Activated naive CD8-positive, alpha-beta T cell treated with anti-CD3 and anti-CD28 coated beads for 36 hours (primary cell): ENCODE measurements around the gene PTPN6. TPM values are rescaled to one million over a fixed set of nuclear protein-coding genes. Genes with fewer than 3 reads are reported as not detected.
"Not testable (repeated sequence)": the region's sequence is repeated elsewhere in the genome, so short reads cannot be mapped to it uniquely, and the experiment has no call there.

ENCODE experiments used
- DNase-seq: peaks from one replicate; pipeline ENCODE4 v3.0.0; 2021
- H3K27ac Mint-ChIP-seq: one replicate; pipeline ENCODE4 v1.8.0; 2022; ENCODE audit warnings: mild to moderate bottlenecking, moderate library complexity, mixed read lengths
- H3K27me3 Mint-ChIP-seq: one replicate; pipeline ENCODE4 v1.8.0; 2022; ENCODE audit warnings: mild to moderate bottlenecking, mixed read lengths
- H3K36me3 Mint-ChIP-seq: one replicate; pipeline ENCODE4 v1.8.0; 2021; ENCODE audit warnings: mild to moderate bottlenecking, mixed read lengths
- H3K4me1 Mint-ChIP-seq: one replicate; pipeline ENCODE4 v1.8.0; 2021; ENCODE audit warnings: mixed read lengths
- H3K4me3 Mint-ChIP-seq: one replicate; pipeline ENCODE4 v1.8.0; 2022; ENCODE audit warnings: mild to moderate bottlenecking, moderate library complexity, mixed read lengths
- H3K9me3 Mint-ChIP-seq: one replicate; pipeline ENCODE4 v1.8.0; 2022; ENCODE audit warnings: mixed read lengths
- total RNA-seq, 2 experiments: library from RNA; stranded (reverse); gene quantifications; one replicate each; pipeline ENCODE4 v1.2.3, GENCODE V29; 2021

The PTPN6 gene
- 100 to 1,000 TPM; 457 to 467 TPM for total RNA-seq

DNA sequence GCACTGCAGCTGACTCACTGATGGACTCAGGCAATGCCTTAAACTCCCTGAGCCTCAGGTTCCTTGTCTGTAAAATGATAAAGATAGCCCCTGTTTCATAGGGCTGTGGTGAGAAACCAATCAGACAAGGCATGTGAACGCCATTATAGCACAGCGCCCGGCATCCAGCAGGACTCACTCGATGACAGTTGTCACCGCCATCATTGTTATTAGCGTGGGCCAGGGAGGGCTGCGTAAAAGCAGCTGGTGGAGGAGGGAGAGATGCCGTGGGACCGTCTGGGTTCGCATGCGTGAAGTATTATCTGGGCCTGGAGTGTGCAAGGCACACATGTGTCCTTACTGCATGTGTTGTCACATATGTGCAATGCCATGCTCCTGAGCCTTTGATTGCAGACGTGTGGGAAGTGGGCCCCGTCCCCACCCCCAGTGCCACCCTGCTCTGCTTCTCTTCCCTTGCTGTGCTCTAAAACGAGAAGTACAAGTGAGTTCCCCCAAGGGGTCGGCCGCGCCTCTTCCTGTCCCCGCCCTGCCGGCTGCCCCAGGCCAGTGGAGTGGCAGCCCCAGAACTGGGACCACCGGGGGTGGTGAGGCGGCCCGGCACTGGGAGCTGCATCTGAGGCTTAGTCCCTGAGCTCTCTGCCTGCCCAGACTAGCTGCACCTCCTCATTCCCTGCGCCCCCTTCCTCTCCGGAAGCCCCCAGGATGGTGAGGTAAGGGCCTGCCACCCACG, at the start of gene PTPN6:
Gene PTPN6, plus strand, starts transcription at position 546 of the 730 bp plus-strand sequence. Its CDS starts 157 bp downstream, at position 703.
- Mint-ChIP-seq H3K4me1 (peaks cover 66% of the 10 kb centered on the region), H3K27ac (peak within 1 kb of the TSS; percentile 93), H3K27me3 (peaks cover 4% of the 10 kb centered on the region), H3K9me3 (no peaks in the 10 kb centered on the region), H3K4me3 (peak within 1 kb of the TSS; percentile 100), H3K36me3 (peaks cover 46% of the 10 kb centered on the region)
- DNase-seq, result peak; percentile 79

- H3K4me1 Mint-ChIP-seq, result peaks cover 12% of the 10 kb centered on the region
- H3K9me3 Mint-ChIP-seq, result no peaks in the 10 kb centered on the region
- no peak for DNase-seq
- no peak overlapping the region for H3K27ac Mint-ChIP-seq
- H3K36me3 Mint-ChIP-seq, result no peaks in the 10 kb centered on the region
- H3K4me3 Mint-ChIP-seq, result no peak overlapping the region
- H3K27me3 Mint-ChIP-seq, result no peaks in the 10 kb centered on the region
These were observed 48.7 kb upstream of the PTPN6 start for GRCh38 chr12:6902448-6902847.

- no peaks in the 10 kb centered on the region for H3K9me3 Mint-ChIP-seq
- H3K36me3 Mint-ChIP-seq, result no peaks in the 10 kb centered on the region
- no peaks in the 10 kb centered on the region for H3K27me3 Mint-ChIP-seq
- H3K4me1 Mint-ChIP-seq, result peaks cover 12% of the 10 kb centered on the region
- no peak for DNase-seq
- H3K4me3 Mint-ChIP-seq, result no peak overlapping the region
- no peak overlapping the region for H3K27ac Mint-ChIP-seq
These were observed 47.4 kb upstream of the PTPN6 start for GRCh38 chr12:6903722-6904121.

GRCh38 chr12:6904280-6905276, 46.6 kb upstream of the PTPN6 start, which contains the start of gene LRRC23:
Gene LRRC23, plus strand, starts transcription at chr12:6904822. Its CDS starts 812 bp downstream, at chr12:6905634.
- H3K27ac Mint-ChIP-seq, result no peak within 1 kb of the TSS
- peak; percentile 97 for DNase-seq
- H3K4me1 Mint-ChIP-seq, result peaks cover 10% of the 10 kb centered on the region
- H3K4me3 Mint-ChIP-seq, result no peak within 1 kb of the TSS
- no peaks in the 10 kb centered on the region for H3K36me3 Mint-ChIP-seq
- H3K9me3 Mint-ChIP-seq, result no peaks in the 10 kb centered on the region
- H3K27me3 Mint-ChIP-seq, result no peaks in the 10 kb centered on the region

- Mint-ChIP-seq H3K9me3 (no peaks in the 10 kb centered on the region), H3K4me3 (no peak overlapping the region), H3K27me3 (no peaks in the 10 kb centered on the region), H3K4me1 (peaks cover 2% of the 10 kb centered on the region), H3K27ac (no peak overlapping the region), H3K36me3 (no peaks in the 10 kb centered on the region)
- no peak for DNase-seq
These were observed 45.6 kb upstream of the PTPN6 start for GRCh38 chr12:6905414-6906040.

DNA sequence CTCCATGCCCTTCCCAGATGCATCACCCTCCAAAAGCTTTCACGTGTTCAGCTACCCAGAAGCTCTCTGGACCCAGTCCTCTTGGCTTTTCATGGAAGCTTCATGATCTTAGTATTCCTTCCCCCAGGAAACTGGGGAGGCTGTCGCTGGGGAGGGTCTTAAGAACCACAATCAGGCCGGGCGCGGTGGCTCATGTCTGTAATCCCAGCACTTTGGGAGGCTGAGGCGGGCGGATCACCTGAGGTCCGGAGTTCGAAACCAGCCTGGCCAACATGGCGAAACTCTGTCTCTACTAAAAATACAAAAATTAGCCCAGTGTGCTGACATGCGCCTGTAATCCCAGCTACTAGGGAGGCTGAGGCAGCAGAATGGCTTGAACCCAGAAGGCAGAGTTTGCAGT, 43.0 kb upstream of the PTPN6 start:
- not testable (repeated sequence) for H3K36me3 Mint-ChIP-seq, H3K9me3 Mint-ChIP-seq, H3K27me3 Mint-ChIP-seq, H3K4me1 Mint-ChIP-seq, H3K27ac Mint-ChIP-seq, DNase-seq, H3K4me3 Mint-ChIP-seq

DNA sequence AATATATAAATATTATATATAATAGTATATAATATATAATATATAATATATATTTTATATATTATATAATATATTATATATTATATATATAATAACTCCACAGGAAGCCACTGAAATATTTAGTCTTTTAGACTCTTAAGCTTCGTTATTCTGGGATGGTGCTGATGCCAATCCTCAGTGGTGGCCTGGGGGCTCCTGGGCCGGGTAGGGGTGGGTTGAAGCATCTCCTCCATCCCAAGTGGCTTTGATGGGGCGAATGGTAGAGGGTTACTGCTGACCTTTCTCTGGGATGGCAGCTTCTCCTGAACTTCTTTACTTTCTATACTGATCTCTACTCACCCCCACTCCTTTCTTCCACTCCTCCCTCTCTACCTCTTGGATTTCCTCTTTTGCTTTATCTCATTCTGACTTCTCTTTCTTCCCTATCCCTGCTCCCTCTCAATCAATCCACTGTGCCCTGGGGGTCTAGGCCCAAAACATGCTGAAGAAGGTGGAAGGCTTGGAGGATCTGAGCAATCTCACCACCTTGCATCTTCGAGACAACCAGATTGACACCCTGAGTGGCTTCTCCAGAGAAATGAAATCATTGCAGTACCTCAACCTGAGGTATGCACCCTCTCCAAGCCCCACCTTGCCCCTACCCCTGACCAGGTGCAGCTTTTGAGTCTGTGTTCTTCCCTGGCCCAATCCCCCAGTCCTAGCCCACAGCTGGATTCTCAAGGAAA, 41.6 kb upstream of the PTPN6 start:
- no peaks in the 10 kb centered on the region for H3K27me3 Mint-ChIP-seq
- peaks cover 12% of the 10 kb centered on the region for H3K4me1 Mint-ChIP-seq
- no peaks in the 10 kb centered on the region for H3K9me3 Mint-ChIP-seq
- no peak for DNase-seq
- no peak overlapping the region for H3K27ac Mint-ChIP-seq
- no peak overlapping the region for H3K4me3 Mint-ChIP-seq
- H3K36me3 Mint-ChIP-seq, result no peaks in the 10 kb centered on the region

GRCh38 chr12:6912164-6912935, 38.8 kb upstream of the PTPN6 start:
- no peak overlapping the region for H3K27ac Mint-ChIP-seq
- no peak for DNase-seq
- peak overlapping the region; percentile 59 for H3K4me3 Mint-ChIP-seq
- H3K9me3 Mint-ChIP-seq, result no peaks in the 10 kb centered on the region
- peaks cover 23% of the 10 kb centered on the region for H3K4me1 Mint-ChIP-seq
- peaks cover 22% of the 10 kb centered on the region for H3K36me3 Mint-ChIP-seq
- H3K27me3 Mint-ChIP-seq, result no peaks in the 10 kb centered on the region

- peaks cover 23% of the 10 kb centered on the region for H3K4me1 Mint-ChIP-seq
- DNase-seq, result peak; percentile 87
- H3K9me3 Mint-ChIP-seq, result no peaks in the 10 kb centered on the region
- peak within 1 kb of the TSS; percentile 100 for H3K4me3 Mint-ChIP-seq
- H3K27ac Mint-ChIP-seq, result peak within 1 kb of the TSS; percentile 90
- H3K27me3 Mint-ChIP-seq, result no peaks in the 10 kb centered on the region
- peaks cover 28% of the 10 kb centered on the region for H3K36me3 Mint-ChIP-seq
These were observed 36.8 kb upstream of the PTPN6 start, which contains the start of gene ENO2 for GRCh38 chr12:6914246-6914946. Gene ENO2, plus strand, starts transcription at chr12:6914580. Its CDS starts 1,253 bp downstream, at chr12:6915833.

DNA sequence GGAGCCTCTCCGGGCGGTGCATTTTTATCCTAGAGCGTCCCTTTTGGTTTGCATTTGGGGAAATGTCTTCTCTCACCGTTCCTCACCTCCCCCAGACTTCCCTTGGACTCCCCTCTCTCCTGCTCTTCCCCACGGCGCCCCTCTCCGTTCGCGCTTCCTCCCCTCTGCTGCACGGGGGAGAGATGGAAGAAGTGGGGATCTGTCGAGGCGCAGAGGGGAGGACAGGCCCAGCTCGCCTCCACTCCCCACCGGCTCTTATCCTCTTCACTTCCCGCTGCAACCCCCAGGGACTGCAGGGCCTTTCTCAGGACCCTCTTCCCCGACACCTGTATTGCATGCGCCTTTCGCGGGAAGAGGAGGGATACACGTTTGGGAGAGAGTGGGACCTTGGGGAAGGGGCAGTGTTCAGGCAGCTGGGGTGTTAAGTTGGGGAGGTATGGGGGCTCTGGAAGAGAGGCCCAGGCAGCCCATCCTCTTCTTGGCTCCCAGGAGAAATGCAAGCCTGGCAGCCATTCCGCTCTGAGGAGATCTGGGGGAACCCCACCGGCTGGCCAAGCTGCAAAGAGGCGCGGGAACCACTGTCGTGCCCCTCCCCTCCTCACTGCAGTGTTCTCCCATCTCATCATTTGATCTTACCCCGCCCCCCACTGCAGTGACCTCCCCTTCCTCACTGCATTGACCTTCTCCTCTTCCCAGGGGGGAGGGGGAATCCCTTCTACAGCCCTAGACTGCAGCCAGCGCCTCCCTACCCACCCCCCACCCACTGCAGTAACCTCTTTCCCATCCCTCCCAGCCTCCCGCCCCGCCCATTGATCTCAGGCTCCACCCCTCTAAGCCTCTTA, 36.0 kb upstream of the PTPN6 start:
- Mint-ChIP-seq H3K36me3 (peaks cover 35% of the 10 kb centered on the region), H3K4me1 (peaks cover 23% of the 10 kb centered on the region), H3K9me3 (no peaks in the 10 kb centered on the region), H3K27me3 (no peaks in the 10 kb centered on the region), H3K27ac (peak overlapping the region; percentile 90), H3K4me3 (peak overlapping the region; percentile 100)
- no peak for DNase-seq

DNA sequence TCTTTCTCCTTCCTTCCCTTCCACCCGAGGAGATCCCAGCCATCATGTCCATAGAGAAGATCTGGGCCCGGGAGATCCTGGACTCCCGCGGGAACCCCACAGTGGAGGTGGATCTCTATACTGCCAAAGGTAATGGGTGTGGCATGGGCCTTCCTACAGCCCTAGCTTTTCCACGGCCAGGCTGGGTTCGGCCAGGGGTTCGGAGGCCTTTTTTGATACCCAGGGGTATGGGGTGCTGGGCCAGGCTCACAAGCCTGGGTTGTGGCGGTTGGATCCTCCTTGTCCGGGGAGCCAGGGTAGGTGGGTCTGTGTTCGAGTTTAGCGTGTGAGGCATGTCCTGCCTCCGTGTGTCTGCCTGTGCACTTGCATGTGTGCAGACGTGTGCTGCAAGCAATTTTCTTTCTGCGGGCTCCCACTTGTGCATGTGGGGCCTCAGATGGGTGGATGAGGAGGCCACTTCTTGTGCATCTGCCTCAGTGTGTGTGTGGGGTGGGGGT, 35.3 kb upstream of the PTPN6 start:
- Mint-ChIP-seq H3K9me3 (no peaks in the 10 kb centered on the region), H3K36me3 (peaks cover 35% of the 10 kb centered on the region), H3K4me3 (peak overlapping the region; percentile 100), H3K27ac (peak overlapping the region; percentile 90), H3K4me1 (peaks cover 23% of the 10 kb centered on the region), H3K27me3 (no peaks in the 10 kb centered on the region)
- no peak for DNase-seq

DNA sequence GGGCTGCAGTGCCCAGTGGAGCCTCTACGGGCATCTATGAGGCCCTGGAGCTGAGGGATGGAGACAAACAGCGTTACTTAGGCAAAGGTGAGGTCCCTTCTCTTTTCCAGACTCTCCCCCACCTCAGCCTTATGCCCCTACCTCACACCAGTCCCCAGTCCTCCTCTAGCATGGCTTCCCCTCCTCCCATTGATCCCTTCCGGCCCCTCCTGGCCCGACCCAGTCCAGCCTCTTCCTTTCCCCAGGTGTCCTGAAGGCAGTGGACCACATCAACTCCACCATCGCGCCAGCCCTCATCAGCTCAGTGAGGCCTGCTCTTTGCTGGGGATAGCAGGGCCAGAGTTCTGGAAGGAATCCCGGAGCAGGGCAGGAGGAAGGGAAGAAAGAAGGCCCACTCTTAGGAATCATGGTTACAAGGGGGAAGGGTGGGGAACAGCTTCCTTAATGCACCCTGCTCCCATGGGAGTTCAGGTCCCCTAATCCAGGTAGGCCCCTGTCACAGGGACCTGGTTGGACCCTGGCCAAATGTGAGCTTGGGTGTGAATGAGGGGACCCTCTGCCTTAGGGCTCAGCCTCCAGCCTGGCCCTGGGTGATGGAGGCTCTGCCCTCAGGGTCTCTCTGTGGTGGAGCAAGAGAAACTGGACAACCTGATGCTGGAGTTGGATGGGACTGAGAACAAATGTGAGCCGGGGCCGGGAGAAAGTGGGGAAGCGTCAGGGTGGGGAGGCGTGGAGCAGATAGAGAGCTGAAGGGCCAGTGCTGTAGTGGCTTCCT, 34.5 kb upstream of the PTPN6 start:
- Mint-ChIP-seq H3K4me1 (peaks cover 23% of the 10 kb centered on the region), H3K27me3 (no peaks in the 10 kb centered on the region), H3K4me3 (peak overlapping the region; percentile 100), H3K9me3 (no peaks in the 10 kb centered on the region), H3K36me3 (peaks cover 37% of the 10 kb centered on the region), H3K27ac (peak overlapping the region; percentile 52)
- DNase-seq, result no peak
